MM.1S (cell line): ENCODE data around the gene SMARCA4.

Experiments used
- EZH2 ChIP-seq: fragments of 300-600 bp; sonication (generic); optimal IDR thresholded peaks from 2 replicates; pipeline ENCODE3; 2017; ENCODE audit warnings: low read depth, mild to moderate bottlenecking, antibody characterized with exemption, low read length, mixed read lengths
- EZH2phosphoT487 ChIP-seq: fragments of 300-600 bp; sonication (generic); IDR thresholded peaks from 2 replicates; pipeline ENCODE4 v1.6.1; 2018; ENCODE audit warnings: antibody characterized with exemption, low read length
- TF ChIP-seq, protein P1 (sequence below): fragments of 300-600 bp; sonication (generic); IDR thresholded peaks from 2 replicates; pipeline ENCODE4 v1.5.1; 2016; ENCODE audit warnings: antibody characterized with exemption, low read length, mixed read lengths

DNA sequence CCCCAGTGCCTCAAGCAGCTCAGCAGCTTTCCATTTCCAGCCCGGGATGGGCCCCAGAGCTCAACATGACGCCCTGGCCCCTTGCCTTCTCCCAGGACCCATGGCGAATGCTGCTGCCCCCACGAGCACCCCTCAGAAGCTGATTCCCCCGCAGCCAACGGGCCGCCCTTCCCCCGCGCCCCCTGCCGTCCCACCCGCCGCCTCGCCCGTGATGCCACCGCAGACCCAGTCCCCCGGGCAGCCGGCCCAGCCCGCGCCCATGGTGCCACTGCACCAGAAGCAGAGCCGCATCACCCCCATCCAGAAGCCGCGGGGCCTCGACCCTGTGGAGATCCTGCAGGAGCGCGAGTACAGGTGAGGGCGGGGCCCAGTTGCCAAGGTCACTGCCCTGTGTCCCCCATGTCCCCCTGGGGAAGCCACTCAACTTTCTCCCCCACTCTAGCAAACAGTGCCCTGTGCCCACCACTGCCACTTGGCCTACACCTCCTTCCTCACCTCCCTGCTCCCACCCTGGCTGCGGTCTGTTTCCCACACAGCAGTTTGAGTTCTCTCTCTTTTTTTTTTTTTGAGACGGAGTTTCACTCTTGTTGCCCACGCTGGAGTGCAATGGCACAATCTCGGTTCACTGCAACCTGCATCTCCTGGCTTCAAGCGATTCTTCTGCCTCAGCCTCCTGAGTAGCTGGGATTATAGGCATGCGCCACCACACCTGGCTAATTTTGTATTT is 26.9 kb downstream of the SMARCA4 start:
- TF ChIP-seq, protein P1, sequence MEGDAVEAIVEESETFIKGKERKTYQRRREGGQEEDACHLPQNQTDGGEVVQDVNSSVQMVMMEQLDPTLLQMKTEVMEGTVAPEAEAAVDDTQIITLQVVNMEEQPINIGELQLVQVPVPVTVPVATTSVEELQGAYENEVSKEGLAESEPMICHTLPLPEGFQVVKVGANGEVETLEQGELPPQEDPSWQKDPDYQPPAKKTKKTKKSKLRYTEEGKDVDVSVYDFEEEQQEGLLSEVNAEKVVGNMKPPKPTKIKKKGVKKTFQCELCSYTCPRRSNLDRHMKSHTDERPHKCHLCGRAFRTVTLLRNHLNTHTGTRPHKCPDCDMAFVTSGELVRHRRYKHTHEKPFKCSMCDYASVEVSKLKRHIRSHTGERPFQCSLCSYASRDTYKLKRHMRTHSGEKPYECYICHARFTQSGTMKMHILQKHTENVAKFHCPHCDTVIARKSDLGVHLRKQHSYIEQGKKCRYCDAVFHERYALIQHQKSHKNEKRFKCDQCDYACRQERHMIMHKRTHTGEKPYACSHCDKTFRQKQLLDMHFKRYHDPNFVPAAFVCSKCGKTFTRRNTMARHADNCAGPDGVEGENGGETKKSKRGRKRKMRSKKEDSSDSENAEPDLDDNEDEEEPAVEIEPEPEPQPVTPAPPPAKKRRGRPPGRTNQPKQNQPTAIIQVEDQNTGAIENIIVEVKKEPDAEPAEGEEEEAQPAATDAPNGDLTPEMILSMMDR, result no peak
- TF ChIP-seq EZH2phosphoT487 (no peak), EZH2 (no peak)
